ENCODE data around the gene MARCO.

The MARCO gene

DNA sequence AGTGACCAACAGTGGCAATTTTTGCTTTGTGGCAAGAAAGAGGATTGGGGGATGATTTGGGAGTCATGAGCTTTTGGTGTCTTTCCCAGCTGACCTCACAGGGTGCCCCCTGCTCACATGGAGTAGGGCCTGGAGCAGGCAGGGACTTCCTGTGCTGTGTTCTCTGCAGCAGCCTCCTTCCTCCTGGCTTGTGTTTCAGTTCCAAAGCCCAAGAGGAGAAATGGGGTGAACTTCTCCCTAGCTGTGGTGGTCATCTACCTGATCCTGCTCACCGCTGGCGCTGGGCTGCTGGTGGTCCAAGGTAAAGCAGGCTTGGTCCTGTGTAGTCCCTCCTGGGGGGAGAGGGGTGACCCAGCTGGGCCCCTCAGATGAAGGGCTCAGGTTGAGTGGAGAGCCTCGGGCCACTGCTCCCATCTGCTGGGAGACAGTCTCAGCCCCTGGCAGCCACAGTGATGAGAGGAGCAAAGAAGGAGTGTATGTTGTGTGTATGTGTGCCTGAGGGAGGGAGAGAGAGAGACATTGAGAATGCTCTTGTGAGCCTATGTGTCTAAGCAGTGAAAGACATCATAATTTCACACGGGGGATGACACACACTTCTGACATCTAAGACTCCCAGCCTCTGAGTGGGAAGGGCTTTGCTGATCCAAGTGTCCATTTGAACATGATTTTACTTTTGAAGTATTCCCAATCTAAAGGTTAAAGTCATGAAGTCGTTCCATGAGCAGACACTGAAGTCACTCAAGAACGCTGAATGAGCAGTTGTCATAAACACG lies 27.2 kb downstream of the MARCO start:
- TF ChIP-seq, protein P1, sequence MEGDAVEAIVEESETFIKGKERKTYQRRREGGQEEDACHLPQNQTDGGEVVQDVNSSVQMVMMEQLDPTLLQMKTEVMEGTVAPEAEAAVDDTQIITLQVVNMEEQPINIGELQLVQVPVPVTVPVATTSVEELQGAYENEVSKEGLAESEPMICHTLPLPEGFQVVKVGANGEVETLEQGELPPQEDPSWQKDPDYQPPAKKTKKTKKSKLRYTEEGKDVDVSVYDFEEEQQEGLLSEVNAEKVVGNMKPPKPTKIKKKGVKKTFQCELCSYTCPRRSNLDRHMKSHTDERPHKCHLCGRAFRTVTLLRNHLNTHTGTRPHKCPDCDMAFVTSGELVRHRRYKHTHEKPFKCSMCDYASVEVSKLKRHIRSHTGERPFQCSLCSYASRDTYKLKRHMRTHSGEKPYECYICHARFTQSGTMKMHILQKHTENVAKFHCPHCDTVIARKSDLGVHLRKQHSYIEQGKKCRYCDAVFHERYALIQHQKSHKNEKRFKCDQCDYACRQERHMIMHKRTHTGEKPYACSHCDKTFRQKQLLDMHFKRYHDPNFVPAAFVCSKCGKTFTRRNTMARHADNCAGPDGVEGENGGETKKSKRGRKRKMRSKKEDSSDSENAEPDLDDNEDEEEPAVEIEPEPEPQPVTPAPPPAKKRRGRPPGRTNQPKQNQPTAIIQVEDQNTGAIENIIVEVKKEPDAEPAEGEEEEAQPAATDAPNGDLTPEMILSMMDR (conservative IDR thresholded peaks at IDR 0.05): no peak
- no peak for TF ChIP-seq ZFX (IDR thresholded peaks at IDR 0.05)

DNA sequence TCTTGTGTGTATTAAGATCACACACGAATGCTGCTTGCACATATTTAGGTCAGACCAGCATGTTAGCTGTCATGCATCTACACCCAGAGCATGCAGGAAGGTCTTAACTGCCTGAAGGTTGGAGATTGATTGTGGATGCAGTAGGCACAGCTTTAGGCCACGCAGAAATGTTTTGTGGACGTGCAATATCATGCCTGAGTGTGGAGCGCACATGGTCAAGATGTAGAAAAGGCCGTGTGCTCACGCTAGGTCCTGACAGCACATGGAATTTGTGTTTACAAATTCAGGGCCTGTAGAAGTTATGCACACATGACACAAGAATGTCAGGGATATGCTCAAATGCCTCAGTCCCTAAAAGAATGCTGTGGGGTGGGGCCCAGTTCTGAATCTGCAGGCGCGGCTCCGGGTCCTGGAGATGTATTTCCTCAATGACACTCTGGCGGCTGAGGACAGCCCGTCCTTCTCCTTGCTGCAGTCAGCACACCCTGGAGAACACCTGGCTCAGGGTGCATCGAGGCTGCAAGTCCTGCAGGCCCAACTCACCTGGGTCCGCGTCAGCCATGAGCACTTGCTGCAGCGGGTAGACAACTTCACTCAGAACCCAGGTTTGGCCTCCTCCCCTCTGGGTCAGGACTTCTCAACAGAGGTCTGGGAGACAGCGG lies 27.9 kb downstream of the MARCO start:
- H3K27ac ChIP-seq: no peak overlapping the region
- TF ChIP-seq ZFX (IDR thresholded peaks at IDR 0.05): no peak
- TF ChIP-seq, protein P1 (conservative IDR thresholded peaks at IDR 0.05): no peak

More for the DNA sequence above, 27.2 kb downstream of the MARCO start:
- H3K27ac ChIP-seq: no peak overlapping the region

DNA sequence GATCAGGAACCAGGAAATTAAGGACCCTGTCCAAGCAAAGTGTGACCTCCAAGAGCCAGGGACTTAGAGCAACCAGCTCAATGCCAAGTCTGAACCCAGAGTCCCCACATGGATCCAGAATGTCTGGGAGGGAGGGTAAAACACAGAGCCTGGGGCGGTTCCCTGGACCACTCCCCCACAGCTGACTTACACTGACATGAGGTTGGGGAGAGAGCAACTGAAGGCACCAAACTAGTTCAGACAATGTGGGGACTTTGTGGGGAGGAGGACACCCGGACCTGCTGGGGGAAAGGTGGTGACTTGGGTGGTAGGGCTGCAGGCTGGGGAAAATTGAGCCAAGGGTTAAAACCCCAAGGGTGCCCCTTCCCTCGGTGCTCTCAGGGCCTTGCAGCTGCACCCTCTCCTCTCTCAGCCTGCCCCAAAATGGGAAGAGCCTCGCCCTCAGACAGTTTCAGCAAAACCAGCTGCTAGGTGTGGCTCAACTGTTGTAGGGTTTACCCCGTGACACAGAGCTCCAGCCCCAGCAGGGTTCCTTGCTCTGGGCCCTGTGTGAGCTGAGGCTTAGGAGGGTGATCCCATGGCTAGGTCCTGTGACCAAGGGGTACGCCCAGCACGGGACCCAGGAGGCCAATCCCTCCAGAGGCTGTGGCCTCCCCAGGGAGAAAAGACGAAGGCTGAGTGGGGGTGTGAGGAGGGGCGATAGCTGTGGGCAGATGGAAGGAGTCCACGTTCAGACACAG lies 28.6 kb downstream of the MARCO start:
- no peak overlapping the region for H3K27ac ChIP-seq
- TF ChIP-seq, protein P1 (conservative IDR thresholded peaks at IDR 0.05): no peak
- TF ChIP-seq ZFX (IDR thresholded peaks at IDR 0.05): no peak

DNA sequence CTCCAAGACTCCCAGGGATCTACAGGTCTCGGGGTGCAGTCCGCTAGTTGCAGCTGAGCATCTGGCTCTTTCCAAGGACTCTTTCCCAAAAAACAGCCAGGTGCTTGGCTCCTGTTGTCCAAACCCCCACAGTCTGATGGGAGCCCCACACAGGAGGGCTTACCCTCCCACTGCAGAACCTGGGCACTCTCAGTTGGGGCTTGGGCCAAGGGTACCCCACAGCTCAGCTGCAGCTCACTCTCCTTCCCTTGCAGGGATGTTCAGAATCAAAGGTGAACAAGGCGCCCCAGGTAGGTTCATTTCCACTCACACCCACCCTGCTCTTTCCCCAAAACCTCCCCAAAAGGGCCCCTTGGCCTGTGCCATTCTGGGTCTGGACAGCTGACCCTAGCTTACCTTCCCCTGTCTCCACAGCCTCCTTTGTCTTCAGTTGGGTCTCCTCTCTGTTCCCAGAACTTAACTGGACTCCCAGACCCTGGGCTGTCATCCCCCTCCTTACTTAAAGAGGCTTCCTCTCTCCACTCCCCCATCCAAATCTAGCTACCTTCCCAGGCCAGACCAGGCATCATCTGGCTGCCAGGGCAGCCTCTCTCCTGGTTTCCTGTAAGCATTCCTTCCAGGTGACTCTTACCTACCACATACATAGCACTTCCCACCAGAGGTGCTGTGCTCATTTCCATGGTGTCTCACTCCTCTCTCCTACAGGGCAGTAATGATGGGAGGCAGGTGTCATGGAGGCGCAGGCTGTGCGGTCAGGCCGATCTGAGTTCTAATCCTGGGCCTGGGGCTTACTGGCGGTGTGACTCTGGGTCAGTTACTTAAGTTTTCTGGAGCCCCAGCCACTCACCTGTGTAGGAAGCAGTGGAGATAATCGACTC lies 29.5 kb downstream of the MARCO start:
- H3K27ac ChIP-seq: no peak overlapping the region
- TF ChIP-seq, protein P1 (conservative IDR thresholded peaks at IDR 0.05): no peak
- no peak for TF ChIP-seq ZFX (IDR thresholded peaks at IDR 0.05)

DNA sequence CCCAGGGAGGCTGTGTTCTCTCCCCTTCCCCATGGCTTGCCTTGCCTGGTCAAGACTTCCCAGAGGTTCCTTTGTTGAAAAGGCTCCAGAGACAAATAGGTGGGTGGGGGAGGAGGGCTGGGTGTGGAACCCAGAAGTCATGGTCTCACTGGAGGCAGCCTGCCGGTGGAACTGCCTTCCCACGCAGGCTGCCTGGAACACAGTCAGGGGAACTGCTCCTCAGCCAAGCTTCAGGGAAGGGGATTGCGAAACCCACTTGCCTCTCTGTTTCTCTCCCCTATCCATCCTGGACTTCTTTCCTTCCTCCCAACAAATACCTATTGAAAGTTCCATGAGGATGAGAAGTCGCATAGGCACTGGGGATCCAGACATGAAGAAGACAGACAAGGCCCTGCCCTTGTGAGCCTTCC lies 31.6 kb downstream of the MARCO start:
- TF ChIP-seq, protein P1 (conservative IDR thresholded peaks at IDR 0.05): no peak
- no peak for TF ChIP-seq ZFX (IDR thresholded peaks at IDR 0.05)
- no peak overlapping the region for H3K27ac ChIP-seq

DNA sequence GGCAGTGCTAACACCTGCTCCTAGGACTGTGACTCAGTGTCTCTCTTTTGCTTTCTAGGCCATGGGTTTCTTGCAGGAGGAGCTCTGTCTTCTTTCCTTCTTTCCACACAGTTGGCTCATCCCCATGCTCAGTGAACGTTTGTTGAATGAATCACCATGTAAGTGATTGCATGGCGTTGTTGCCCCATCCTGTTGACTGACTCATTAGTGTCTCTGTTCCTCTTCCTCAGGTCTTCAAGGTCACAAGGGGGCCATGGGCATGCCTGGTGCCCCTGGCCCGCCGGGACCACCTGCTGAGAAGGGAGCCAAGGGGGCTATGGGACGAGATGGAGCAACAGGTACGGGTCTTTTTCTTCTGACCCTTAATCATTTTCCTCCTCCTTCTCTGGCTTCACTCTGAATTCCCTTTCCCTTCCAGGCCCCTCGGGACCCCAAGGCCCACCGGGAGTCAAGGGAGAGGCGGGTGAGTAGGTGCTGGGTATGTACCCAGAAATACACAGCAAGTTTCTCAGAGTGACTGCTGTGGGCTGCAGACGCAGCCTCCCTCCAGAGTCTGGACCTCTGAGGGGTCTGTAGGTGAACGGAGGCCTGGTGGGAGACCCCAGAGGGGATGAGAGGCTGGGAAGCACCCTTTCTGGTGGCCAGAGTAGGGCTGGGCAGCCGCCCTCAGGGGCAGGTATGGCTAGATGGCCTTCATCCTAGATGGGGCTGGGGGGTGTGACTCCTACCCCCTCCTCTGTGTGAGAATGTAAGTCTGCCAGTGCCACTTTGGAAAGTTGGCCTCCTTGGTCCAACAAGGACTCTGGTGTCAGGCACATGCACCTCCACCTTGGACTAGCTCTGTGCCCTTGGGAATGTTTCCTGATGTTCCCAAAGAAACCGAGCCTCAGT lies 32.4 kb downstream of the MARCO start:
- H3K27ac ChIP-seq: no peak overlapping the region
- TF ChIP-seq ZFX (IDR thresholded peaks at IDR 0.05): no peak
- TF ChIP-seq, protein P1 (conservative IDR thresholded peaks at IDR 0.05): no peak
